CD4-positive, alpha-beta T cell treated with Interferon gamma for 1 hour (primary cell): ENCODE results near the gene IFT57.
"Not testable (repeated sequence)": the region's sequence is repeated elsewhere in the genome, so short reads cannot be mapped to it uniquely, and the experiment has no call there.

Source experiments
- DNase-seq: peaks from one replicate; pipeline ENCODE4 v3.0.0-alpha.2; 2020

Gene IFT57

DNA sequence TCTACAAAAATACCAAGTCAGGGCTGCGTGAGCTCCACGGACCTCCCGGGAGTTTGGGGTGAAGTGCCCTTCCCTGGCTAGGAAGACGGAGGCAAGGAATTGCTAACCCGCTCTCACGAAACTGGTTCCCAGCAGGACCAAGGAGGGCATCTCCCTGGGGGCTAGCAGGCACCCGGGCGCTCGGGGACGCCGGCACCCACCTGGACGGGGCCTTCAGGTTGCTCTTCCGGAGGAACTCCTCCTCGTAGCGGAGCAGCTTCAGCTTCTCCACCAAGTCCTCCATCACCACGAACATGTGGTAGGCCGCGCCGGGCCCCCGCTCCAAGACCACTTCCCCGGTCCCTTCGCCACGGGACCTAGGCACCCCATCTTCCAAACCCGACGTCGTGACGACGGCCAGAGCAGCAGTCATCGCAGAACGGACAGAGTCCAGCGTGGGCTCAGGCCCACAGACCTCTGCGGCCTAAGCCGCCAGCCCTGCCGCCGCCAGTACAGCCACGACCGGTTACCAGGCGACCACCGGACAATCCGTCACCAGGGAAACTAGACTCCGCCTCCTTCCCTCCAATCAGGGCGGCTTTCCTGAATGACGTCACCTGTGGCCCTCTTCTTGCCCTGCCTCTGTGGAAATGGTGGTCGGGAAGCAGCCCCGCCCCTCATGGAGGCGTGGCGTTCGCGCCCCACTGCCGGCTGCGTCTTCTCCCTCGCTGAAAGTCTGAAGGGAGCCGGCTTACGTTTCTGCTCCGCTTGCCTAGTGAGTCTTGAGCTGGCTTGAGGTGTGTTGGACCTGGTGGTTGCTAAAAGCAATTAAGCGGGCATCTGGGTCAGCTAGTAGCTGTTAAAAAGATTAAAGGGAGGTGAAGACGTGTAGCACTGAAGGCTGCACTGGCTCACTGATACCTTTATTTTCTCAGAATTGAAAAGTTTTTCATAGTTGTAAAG, at the start of gene IFT57:
Gene IFT57, minus strand, starts transcription at position 514 of the 942 bp plus-strand sequence. Its CDS starts 102 bp downstream, at position 412.
- peak; percentile 98 for DNase-seq

DNA sequence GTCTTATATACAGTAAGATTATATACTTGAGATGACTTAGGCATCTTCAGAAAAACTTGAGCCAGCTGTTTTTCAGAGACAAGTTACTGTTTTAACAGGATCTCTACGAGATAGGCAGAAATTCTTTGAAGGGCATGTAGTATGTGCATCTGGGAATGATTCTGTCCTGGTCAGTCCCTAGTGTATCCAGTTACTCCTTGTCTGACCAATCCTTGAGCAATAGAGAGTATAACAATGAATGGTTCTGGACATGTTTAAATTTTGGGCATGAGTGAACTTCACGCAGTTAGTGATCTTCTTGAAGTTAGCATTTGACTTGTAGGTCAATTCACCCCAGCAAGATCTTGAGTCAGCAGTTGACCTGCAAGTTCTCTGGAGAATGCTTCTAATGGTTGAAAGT, 49.4 kb upstream of the IFT57 start:
- DNase-seq: no peak

DNA sequence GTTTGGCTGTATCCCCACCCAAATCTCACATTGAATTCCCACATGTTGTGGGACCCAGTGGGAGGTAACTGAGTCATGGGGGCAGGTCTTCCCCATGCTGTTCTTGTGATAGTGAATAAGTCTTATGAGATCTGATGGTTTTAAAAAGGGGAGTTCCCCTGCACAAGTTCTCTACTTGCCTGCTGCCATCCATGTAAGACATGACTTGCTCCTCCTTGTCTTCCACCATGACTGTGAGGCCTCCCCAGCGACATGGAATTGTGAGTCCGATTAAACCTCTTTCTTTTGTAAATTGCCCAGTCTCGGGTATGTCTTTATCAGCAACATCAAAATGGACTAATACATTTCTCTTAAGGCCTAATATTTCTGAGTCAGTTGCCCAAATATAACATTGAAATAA, 46.0 kb upstream of the IFT57 start:
- DNase-seq: not testable (repeated sequence)

- not testable (repeated sequence) for DNase-seq
Observed at GRCh38 chr3:108264534-108265298, 42.5 kb upstream of the IFT57 start.

- DNase-seq: no peak
Observed at GRCh38 chr3:108255131-108255530, 32.9 kb upstream of the IFT57 start.

GRCh38 chr3:108251844-108252243, 29.6 kb upstream of the IFT57 start:
- DNase-seq: no peak

DNA sequence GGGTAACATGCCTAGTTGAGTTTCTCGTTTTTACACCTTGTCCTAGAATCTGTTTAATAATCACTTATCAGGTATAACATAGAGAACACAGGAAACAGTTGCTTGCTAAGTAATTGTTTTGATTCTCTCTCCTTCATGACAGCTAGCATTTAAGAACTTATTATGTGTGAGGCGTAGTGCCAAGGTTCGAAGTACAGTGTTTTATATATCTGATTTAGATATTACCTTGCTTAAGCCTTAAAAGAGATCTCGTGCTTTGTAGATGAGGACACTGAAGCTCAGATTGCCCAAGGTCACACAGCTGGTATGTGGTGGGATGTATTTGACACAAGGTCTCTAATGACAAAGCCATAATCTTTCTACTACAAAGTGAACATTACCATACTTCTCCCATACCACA, 29.0 kb upstream of the IFT57 start:
- no peak for DNase-seq

DNA sequence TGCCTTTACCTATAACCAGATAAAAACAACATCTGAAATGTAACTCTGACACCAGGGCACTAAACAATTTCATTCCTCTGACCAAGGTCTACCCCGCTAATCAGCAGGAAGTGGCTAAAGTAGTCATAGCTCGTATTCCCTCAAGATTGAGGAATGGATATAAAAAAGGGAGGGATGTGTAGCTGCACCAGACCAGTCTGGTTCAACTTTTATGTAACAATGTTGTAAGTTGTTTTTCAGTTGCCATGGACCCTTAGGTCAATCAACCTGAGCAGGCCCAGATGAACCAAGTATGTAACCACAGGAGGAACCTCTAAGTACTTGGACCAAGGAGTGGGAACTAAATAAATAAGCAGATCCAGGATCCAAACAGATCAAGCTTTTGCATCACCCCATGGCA, 28.4 kb upstream of the IFT57 start:
- no peak for DNase-seq

DNA sequence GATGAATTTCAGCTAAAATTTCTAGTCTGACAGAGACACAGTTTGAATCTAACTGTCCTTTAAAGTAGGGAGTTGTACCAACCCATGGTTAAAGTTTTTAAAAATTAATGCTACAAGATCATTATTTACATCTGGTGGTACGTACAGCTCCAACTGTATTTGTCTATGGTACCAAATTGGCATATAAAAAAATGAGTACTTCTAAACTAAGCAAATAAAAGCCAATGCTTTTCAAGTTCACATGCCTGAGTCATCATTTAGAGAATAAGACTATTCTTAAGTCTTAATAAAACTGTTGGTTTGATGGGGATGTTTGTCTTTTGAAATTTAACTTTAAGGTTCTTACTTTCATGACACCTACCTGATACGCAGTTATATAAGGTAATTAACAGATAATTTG, 21.0 kb upstream of the IFT57 start:
- no peak for DNase-seq

GRCh38 chr3:108242776-108243175, 20.6 kb upstream of the IFT57 start:
- no peak for DNase-seq

DNA sequence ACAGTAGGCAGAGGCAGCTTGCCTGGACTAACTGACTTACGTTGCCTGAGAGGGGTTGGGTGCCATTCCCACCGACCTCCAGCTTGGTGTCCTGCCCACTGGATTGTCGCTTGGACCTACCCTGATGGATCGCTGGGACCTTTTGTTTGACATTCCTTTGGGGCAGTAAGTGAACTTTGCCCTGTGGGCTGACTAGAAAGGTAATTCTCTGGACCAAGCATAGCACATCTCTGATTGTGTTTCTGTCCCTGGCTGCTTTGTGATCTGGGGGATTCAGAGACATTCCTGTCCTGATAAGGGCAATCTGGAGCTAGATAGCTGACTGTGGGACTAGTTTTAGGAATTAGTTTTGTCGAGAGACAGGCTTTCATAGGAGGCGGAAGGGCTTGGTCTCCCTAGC, 19.5 kb upstream of the IFT57 start:
- no peak for DNase-seq

DNA sequence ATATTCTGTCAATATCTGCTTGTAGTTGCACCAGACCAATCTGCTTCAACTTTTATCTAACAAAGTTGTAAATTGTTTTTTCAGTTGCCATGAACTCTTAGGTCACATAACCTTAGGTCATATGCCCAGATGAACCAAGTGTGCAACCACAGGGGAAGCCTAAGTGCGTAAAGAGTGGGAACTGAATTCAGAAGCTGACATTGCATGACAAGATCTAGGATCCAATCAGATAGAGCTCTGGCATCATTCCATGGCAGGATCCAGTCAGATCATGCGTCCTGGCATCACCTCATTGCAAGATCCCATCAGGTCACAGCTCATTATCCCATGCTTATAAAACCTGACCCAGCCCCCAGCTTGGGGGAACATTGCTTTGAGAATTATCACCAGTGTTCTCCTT, 18.9 kb upstream of the IFT57 start:
- no peak for DNase-seq

DNA sequence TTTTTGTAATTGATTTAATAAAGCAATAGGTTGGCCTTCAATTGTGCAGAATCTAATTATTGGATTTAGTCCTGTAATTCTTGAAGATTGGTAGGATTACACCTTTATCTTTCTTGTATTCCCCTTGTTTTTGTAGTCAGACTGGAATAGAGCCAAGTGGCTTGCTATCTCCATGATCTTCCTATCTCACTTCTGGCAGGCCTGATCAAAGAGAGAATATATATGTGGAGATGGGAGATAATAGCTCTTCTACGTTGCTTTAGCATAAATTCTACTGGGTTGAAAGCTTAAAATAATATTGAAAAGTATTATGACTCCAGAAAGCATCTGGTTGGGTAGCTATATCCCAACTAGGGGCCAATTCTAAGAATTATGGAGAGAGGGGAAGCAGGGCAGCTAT, 16.9 kb upstream of the IFT57 start:
- DNase-seq: no peak

DNA sequence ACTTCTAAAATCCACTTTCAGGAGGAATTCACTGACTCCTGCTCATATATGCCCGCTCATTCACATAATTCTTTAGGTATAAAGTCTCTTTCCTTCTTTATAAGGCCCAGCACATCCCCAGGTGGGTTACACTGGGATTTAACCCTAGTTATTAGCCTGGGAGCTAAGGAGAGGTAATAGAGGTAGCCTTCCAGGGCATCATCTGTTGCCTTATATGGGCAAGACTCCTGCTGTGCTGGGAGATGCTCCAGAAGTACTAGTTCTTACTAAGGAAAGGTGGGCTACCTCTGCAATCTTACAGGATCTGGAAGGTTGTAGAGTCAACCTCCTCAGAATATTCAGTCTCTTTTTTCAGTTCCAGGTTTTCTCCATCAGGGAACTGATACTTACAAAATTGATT, 13.1 kb upstream of the IFT57 start:
- no peak for DNase-seq

- DNase-seq: no peak
Observed at GRCh38 chr3:108234387-108234957, 12.2 kb upstream of the IFT57 start.

DNA sequence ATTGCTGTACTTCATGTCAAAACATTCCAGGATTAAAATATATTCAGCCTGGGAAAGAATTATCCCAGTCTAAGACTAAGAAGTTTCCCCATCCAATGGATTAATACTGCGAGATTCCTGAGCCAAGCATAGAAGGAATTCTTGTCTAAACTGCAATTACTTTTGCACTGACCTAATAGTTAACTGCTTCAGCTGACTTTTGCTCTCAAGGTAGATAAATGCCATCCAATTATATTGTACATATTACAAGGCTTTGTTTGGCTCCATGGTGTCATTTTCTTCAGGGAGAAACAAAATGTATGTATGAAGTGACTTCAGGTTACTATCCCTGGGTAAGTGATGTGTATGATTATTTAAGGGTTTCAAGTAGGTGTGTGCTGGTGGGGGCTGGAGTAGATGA, 6.1 kb upstream of the IFT57 start:
- no peak for DNase-seq

DNA sequence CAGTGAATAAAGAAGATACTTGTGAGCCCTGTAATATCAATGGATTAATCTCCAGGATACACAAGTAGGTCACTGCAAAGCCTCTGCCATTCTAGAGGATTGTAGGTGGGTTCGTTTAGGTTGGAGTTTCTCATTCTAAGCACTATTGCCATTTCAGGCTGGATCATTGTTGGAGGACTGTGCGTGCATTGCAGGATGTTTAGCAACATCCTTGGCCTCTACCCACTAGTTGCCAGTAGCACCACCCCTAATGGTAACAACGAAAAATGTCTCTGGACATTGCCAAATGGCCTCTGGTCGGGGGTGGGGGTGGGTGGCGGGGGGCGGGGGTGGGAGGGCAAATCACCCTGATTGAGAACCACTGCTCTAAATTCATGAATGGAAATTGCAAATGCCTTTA, 4.9 kb upstream of the IFT57 start:
- DNase-seq: no peak

GRCh38 chr3:108225221-108225620, 3.0 kb upstream of the IFT57 start:
- no peak for DNase-seq

DNA sequence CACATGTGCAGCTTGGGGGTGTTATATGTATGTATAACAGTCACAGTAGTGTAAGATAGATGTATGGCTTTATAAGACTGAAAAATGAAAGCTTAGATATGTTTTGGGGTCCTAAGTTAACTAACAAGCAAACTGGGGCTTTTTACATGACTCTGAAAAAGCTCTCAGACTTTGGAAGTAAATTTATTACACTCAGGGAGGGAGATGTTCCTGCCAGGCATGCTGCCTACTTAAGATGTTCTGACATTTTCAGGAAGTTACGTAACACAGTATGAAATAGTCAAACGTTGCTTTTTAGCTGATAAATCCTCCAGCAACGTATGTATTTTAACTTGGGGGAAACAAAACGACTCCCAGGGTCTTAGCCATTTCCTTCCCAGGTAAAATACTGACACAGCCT, 1.7 kb upstream of the IFT57 start:
- DNase-seq: no peak

DNA sequence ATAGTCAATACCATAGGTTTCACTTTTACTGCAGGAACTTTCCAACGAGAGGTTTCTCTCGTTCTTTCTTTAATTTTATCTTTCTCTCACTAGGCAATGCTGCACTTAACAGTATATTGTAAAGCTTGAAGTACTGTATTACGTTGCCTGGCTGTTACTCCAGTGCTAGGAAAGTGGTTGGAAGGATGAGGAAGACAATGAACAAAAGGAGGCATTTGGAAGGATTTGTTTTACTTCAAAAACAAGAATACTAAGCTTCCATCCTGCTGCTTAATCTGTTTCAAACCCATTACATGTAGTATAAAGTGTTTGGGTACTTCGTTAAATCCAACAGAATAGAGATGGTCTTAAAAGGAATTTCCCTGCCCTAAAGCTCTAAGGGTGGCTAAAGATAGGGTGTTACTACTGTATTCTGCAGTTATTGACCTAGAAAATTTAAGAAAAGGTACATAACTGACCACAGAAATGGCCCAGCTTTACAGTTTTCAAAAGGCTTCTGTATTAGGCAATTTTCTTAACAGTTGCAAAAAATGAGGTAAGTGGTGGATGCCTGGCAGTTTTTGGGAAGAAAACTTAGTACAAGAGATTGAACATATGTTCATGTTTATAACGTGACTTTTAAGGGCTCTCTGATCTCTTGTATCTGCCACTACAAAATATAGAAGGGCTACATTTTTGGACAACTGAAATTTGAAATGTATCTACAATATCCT, 785 bp upstream of the IFT57 start:
- DNase-seq: no peak

DNA sequence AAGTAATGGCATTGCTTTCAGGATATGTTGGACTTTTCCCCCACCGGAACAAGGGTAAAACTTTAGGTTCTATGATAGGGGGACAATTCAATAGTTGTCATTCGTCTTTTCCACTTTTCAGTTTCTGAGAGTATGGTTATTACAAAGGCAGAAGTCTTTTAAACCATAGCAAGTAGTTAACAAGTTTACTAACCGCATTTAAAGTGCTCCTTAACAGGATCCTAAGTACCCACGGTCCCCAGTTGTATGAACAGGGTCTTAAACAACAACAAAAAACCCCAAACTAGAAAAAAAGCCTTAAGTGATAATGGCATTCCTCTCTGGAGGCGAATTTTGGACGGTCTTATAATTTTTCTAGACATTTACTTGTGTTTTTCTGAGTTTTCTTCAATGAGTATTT, 831 bp downstream of the IFT57 start:
- no peak for DNase-seq

- DNase-seq: peak; percentile 1
Observed at GRCh38 chr3:108219336-108219735, 2.9 kb downstream of the IFT57 start.

- DNase-seq: no peak
Observed at GRCh38 chr3:108218811-108219210, 3.4 kb downstream of the IFT57 start.
